GM06990 (cell line): ENCODE measurements around the gene PLP2.
"Not testable (repeated sequence)": the region's sequence is repeated elsewhere in the genome, so short reads cannot be mapped to it uniquely, and the experiment has no call there.

Experiments
- DNase-seq: peaks from one replicate; pipeline ENCODE4 v3.0.0-alpha.2; 2011; ENCODE audit not compliant: insufficient read length; ENCODE audit errors: extremely low read depth
- H3K27me3 ChIP-seq: replicated peaks from 2 replicates; pipeline ENCODE4 v1.6.0; 2011; ENCODE audit warnings: low read length; ENCODE audit not compliant: control insufficient read depth, insufficient read depth
- H3K36me3 ChIP-seq: 2 replicates; pipeline ENCODE4 v1.5.1; 2011; ENCODE audit warnings: low read length; ENCODE audit not compliant: control insufficient read depth, insufficient read depth
- H3K4me3 ChIP-seq: replicated peaks from 2 replicates; pipeline ENCODE4 v1.5.1; 2011; ENCODE audit warnings: low read depth, mild to moderate bottlenecking, control low read depth, low read length
- CTCF ChIP-seq: IDR thresholded peaks from 2 replicates; pipeline ENCODE4 v1.5.1; 2011; ENCODE audit warnings: low read length, control low read depth, mild to moderate bottlenecking, inconsistent platforms; ENCODE audit not compliant: insufficient read depth, poor library complexity, severe bottlenecking

Gene PLP2

GRCh38 chrX:49171752-49172279 lies at the start of gene PLP2:
Gene PLP2, plus strand, starts transcription at chrX:49171898. Its CDS starts 103 bp downstream, at chrX:49172001.
- no peak for TF ChIP-seq CTCF
- no peaks in the 10 kb centered on the region for H3K27me3 ChIP-seq
- H3K36me3 ChIP-seq = no peaks in the 10 kb centered on the region; the same call in none of the 2 replicates
- peak; percentile 78 for DNase-seq
- peak within 1 kb of the TSS; percentile 63 for H3K4me3 ChIP-seq

GRCh38 chrX:49122499-49122898 lies 49.2 kb upstream of the PLP2 start:
- no peak for TF ChIP-seq CTCF
- Histone ChIP-seq H3K36me3 (no peaks in the 10 kb centered on the region; the same call in none of the 2 replicates), H3K27me3 (no peaks in the 10 kb centered on the region), H3K4me3 (peak overlapping the region; percentile 80)
- DNase-seq = no peak

DNA sequence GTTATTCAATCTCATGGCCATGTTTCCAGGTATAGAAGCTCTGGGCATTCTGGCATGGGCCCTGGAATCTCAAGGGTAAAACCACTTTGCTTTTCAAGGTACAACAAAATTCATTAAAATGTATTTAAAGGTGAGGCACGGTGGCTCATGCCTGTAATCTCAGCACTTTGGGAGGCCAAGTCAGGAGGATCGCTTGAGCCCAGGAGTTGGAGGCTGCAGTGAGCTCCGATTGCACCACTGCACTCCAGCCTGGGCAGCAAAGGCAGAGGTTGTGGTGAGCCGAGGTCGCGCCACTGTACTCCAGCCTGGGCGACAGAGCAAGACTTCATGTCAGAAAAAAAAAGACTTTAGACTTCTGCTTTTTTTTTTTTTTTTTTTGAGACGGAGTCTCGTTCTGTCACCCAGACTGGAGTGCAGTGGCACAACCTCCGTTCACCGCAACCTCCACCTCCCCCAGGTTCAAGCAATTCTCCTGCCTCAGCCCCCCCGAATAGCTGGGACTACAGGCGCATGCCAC lies 43.9 kb upstream of the PLP2 start:
- DNase-seq, H3K36me3 ChIP-seq, H3K27me3 ChIP-seq, H3K4me3 ChIP-seq: not testable (repeated sequence)

GRCh38 chrX:49129427-49129826 lies 42.3 kb upstream of the PLP2 start:
- no peak for DNase-seq
- TF ChIP-seq CTCF = no peak
- H3K4me3 ChIP-seq = no peak overlapping the region
- no peaks in the 10 kb centered on the region for H3K36me3 ChIP-seq
- H3K27me3 ChIP-seq = no peaks in the 10 kb centered on the region

DNA sequence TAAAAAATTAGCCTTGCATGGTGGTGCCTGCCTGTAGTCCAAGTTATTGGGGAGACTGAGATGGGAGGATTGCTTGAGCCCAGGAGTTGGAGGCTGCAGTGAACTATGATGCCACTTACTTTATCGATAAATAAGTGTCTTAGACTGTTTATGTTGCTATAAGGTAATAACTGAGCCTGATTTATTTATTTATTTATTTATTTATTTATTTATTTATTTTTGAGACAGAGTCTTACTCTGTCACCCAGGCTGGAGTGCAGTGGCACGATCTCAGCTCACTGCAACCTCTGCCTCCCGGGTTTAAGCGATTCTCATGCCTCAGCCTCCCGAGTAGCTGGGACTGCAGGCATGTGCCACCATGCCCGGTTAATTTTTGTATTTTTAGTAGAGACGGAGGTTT lies 39.4 kb upstream of the PLP2 start:
- H3K36me3 ChIP-seq, H3K27me3 ChIP-seq, DNase-seq, H3K4me3 ChIP-seq: not testable (repeated sequence)

- H3K4me3 ChIP-seq = no peak overlapping the region
- no peaks in the 10 kb centered on the region for H3K27me3 ChIP-seq
- no peak for TF ChIP-seq CTCF
- H3K36me3 ChIP-seq = no peaks in the 10 kb centered on the region
- no peak for DNase-seq
Measured at GRCh38 chrX:49133759-49134158, 37.9 kb upstream of the PLP2 start.

GRCh38 chrX:49137492-49137891 lies 34.2 kb upstream of the PLP2 start:
- Histone ChIP-seq H3K27me3 (no peaks in the 10 kb centered on the region), H3K4me3 (no peak overlapping the region), H3K36me3 (no peaks in the 10 kb centered on the region)
- no peak for DNase-seq
- no peak for TF ChIP-seq CTCF
